ENCODE results near the gene MRPS2. TPM values are rescaled to one million over a fixed set of nuclear protein-coding genes. Genes with fewer than 3 reads are reported as not detected.
A peak's percentile ranks its signal among the peaks of the same experiment; 100 is the strongest.

The MRPS2 gene
- total RNA-seq, 1 experiment from 2014 or later = 62.4 TPM

- Histone ChIP-seq H3K9me3 (ENCODE audit: low read length) (no peaks in the 10 kb centered on the region), H3K79me2 (ENCODE audit: low read length) (no peaks in the 10 kb centered on the region), H3K36me3 (ENCODE audit: low read depth, low read length) (no peaks in the 10 kb centered on the region), H3K27me3 (ENCODE audit: low read length) (no peaks in the 10 kb centered on the region), H3F3A (ENCODE audit: low read length, unreplicated experiment) (no peaks in the 10 kb centered on the region), H2AFZ (ENCODE audit: low read length) (no peak overlapping the region), H3K27ac (ENCODE audit: low read length) (no peak overlapping the region), H3K4me3 (ENCODE audit: low read length) (no peak overlapping the region), H3K4me1 (ENCODE audit: insufficient read depth, low read length) (peaks cover 7% of the 10 kb centered on the region), H3K4me2 (ENCODE audit: low read length) (no peak overlapping the region), H3K9me2 (replicated peaks; ENCODE audit: low read length) (no peaks in the 10 kb centered on the region), H4K20me1 (ENCODE audit: low read length) (no peaks in the 10 kb centered on the region), H3K9ac (ENCODE audit: low read length) (no peak overlapping the region)
- ChIA-PET POLR2A (ENCODE audit: unreplicated experiment) (no interaction called here), CTCF (no interaction called here)
- intact Hi-C loops (cut with micrococcal nuclease) = no loop called here
- TF ChIP-seq CTCF (conservative IDR thresholded peaks at IDR 0.05; ENCODE audit: low read depth, low read length) (no peak), EZH2phosphoT487 (IDR thresholded peaks at IDR 0.05; ENCODE audit: borderline replicate concordance, low read length) (no peak), EZH2 (IDR thresholded peaks at IDR 0.05; ENCODE audit: low read length, unreplicated experiment) (no peak)
- no TSS peak for BruUV-seq (replicated peaks)
- ATAC-seq (no peak), DNase-seq (no peak)
Observed at GRCh38 chr9:135494791-135495559, 5.5 kb upstream of the MRPS2 start.

GRCh38 chr9:135498381-135499126 lies 1.9 kb upstream of the MRPS2 start:
- Histone ChIP-seq H3K27ac (ENCODE audit: low read length) (no peak overlapping the region), H3K4me1 (ENCODE audit: insufficient read depth, low read length) (peaks cover 14% of the 10 kb centered on the region), H4K20me1 (ENCODE audit: low read length) (no peaks in the 10 kb centered on the region), H3K9me2 (replicated peaks; ENCODE audit: low read length) (no peaks in the 10 kb centered on the region), H3K9me3 (ENCODE audit: low read length) (no peaks in the 10 kb centered on the region), H3F3A (ENCODE audit: low read length, unreplicated experiment) (no peaks in the 10 kb centered on the region), H3K4me3 (ENCODE audit: low read length) (no peak overlapping the region), H3K9ac (ENCODE audit: low read length) (no peak overlapping the region), H3K4me2 (ENCODE audit: low read length) (0 out of 2 replicates have a peak overlapping the region, but pooled peaks have one; percentile 96), H3K79me2 (ENCODE audit: low read length) (peaks cover 22% of the 10 kb centered on the region), H3K27me3 (ENCODE audit: low read length) (no peaks in the 10 kb centered on the region), H3K36me3 (ENCODE audit: low read depth, low read length) (peaks cover 5% of the 10 kb centered on the region; the same call in 1 of the 2 replicates), H2AFZ (ENCODE audit: low read length) (no peak overlapping the region)
- ATAC-seq (no peak), DNase-seq (no peak)
- ChIA-PET CTCF (no interaction called here), POLR2A (ENCODE audit: unreplicated experiment) (interaction anchor here (0.6 kb wide), 1 partner anchor 466 kb away, joined by 3 read pairs; no protein-coding TSS in a partner anchor)
- intact Hi-C loops (cut with micrococcal nuclease) = no loop called here
- BruUV-seq (replicated peaks) = no TSS peak
- TF ChIP-seq EZH2 (IDR thresholded peaks at IDR 0.05; ENCODE audit: low read length, unreplicated experiment) = no peak
- TF ChIP-seq CTCF (conservative IDR thresholded peaks at IDR 0.05; ENCODE audit: low read depth, low read length) = no peak
- no peak for TF ChIP-seq EZH2phosphoT487 (IDR thresholded peaks at IDR 0.05; ENCODE audit: borderline replicate concordance, low read length)
